PC-3 (cell line): ENCODE results near the gene RAC3. TPM values are rescaled to one million over a fixed set of nuclear protein-coding genes. Genes with fewer than 3 reads are reported as not detected.
A peak's percentile ranks its signal among the peaks of the same experiment; 100 is the strongest.

ENCODE experiments used
- ATAC-seq: fragments of 200-7000 bp; cut with Tn5 transposase; 2 replicates; pipeline ENCODE4 v1.9.1; 2020; ENCODE audit warnings: mild to moderate bottlenecking, moderate library complexity
- BruUV-seq: library from RNA; stranded (reverse); fragments of 400-500 nt; replicated peaks from 2 replicates; lab custom pipeline; 2021; lab: Mats Ljungman, UMichigan
- CTCF ChIA-PET: fragments of 300-600 bp; sonication (Branson Sonifier 250); formaldehyde crosslinking; loops from one replicate; lab custom pipeline; 2022; ENCODE audit warnings: antibody characterized with exemption; lab: Charles Lee
- POLR2A ChIA-PET: fragments of 300-600 bp; sonication (Branson Sonifier 250); formaldehyde crosslinking; loops from one replicate; lab custom pipeline; 2022; ENCODE audit warnings: antibody characterized with exemption; ENCODE audit not compliant: unreplicated experiment; lab: Charles Lee
- DNase-seq: peaks from one replicate; pipeline ENCODE4 v3.0.0-alpha.2; 2015
- H2AFZ ChIP-seq: fragments of 300-600 bp; sonication (generic); 2 replicates; pipeline ENCODE4 v1.6.0; 2016; ENCODE audit warnings: antibody characterized with exemption, low read length
- H3F3A ChIP-seq: fragments of 300-600 bp; sonication (generic); one replicate; pipeline ENCODE4 v1.6.0; 2017; ENCODE audit warnings: antibody characterized with exemption, low read length, control low read depth, mild to moderate bottlenecking; ENCODE audit not compliant: unreplicated experiment
- H3K27ac ChIP-seq: fragments of 300-600 bp; sonication (generic); 2 replicates; pipeline ENCODE4 v1.5.1; 2016; ENCODE audit warnings: mild to moderate bottlenecking, low read length
- H3K27me3 ChIP-seq: fragments of 300-600 bp; sonication (generic); 2 replicates; pipeline ENCODE4 v1.6.1; 2016; ENCODE audit warnings: low read length, mixed read lengths
- H3K36me3 ChIP-seq: fragments of 300-600 bp; sonication (generic); 2 replicates; pipeline ENCODE4 v1.6.1; 2016; ENCODE audit warnings: low read depth, mixed run types, low read length, mixed read lengths
- H3K4me1 ChIP-seq: fragments of 300-600 bp; sonication (generic); 2 replicates; pipeline ENCODE4 v1.5.1; 2016; ENCODE audit warnings: low read length; ENCODE audit not compliant: insufficient read depth
- H3K4me2 ChIP-seq: fragments of 300-600 bp; sonication (generic); 2 replicates; pipeline ENCODE4 v1.6.0; 2016; ENCODE audit warnings: low read length
- H3K4me3 ChIP-seq: fragments of 300-600 bp; sonication (generic); 2 replicates; pipeline ENCODE4 v1.5.1; 2016; ENCODE audit warnings: mild to moderate bottlenecking, low read length, mixed read lengths
- H3K79me2 ChIP-seq: fragments of 300-600 bp; sonication (generic); 2 replicates; pipeline ENCODE4 v1.6.1; 2017; ENCODE audit warnings: low read length, mixed read lengths
- H3K9ac ChIP-seq: fragments of 300-600 bp; sonication (generic); 2 replicates; pipeline ENCODE4 v1.6.0; 2016; ENCODE audit warnings: mild to moderate bottlenecking, low read length
- H3K9me2 ChIP-seq: fragments of 300-600 bp; sonication (generic); replicated peaks from 2 replicates; pipeline ENCODE4 v1.6.1; 2016; ENCODE audit warnings: mixed run types, low read length, mixed read lengths
- H3K9me3 ChIP-seq: fragments of 300-600 bp; sonication (generic); 2 replicates; pipeline ENCODE4 v1.6.1; 2016; ENCODE audit warnings: low read length, mixed read lengths
- H4K20me1 ChIP-seq: fragments of 300-600 bp; sonication (generic); 2 replicates; pipeline ENCODE4 v1.6.1; 2016; ENCODE audit warnings: low read length, mixed read lengths
- EZH2 ChIP-seq: fragments of 300-600 bp; sonication (generic); IDR thresholded peaks from one replicate; pipeline ENCODE4 v1.6.1; 2017; ENCODE audit warnings: antibody characterized with exemption, mild to moderate bottlenecking, low read length; ENCODE audit not compliant: unreplicated experiment
- EZH2phosphoT487 ChIP-seq: fragments of 300-600 bp; sonication (generic); IDR thresholded peaks from 2 replicates; pipeline ENCODE4 v1.6.1; 2018; ENCODE audit warnings: mild to moderate bottlenecking, antibody characterized with exemption, low read length, borderline replicate concordance
- intact Hi-C: fragments of 100-400 bp; cut with micrococcal nuclease; formaldehyde crosslinking; loops from 2 replicates; pipeline ENCODE4 v1.9.0; 2023
- total RNA-seq: library from RNA; depleted of rRNA; stranded (reverse); fragments of >200 nt; gene quantifications from 2 replicates; pipeline ENCODE4 v1.2.3, GENCODE V29; 2014
- TF ChIP-seq, protein P1 (sequence below): fragments of 300-600 bp; sonication (generic); conservative IDR thresholded peaks from 2 replicates; pipeline ENCODE4 v1.5.1; 2017; ENCODE audit warnings: antibody characterized with exemption, low read depth, mild to moderate bottlenecking, low read length

The RAC3 gene
- total RNA-seq, 1 experiment from 2014 or later = 52.2 TPM

DNA sequence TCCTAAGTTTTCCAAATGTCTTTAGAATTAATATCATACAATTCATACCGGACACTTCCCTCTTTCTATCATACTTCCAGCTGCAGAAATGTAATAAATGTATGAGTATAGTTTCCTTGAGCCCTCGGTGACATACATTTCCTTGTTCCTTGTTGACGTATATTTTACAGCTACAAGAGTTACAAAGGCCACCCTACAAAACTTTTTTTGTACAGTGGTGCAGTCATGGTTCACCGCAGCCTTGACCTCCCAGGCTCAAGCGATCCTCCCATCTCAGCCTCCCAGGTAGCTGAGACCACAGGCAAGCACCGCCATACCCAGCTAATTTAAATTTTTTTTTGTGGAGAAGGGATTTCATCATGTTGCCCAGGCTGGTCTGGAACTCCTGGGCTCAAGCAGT is 41.3 kb downstream of the RAC3 start:
- Histone ChIP-seq H3K27me3 (no peaks in the 10 kb centered on the region), H2AFZ (no peak overlapping the region), H3K36me3 (peaks cover 2% of the 10 kb centered on the region), H3K4me1 (no peaks in the 10 kb centered on the region), H3K27ac (no peak overlapping the region), H3K4me2 (no peak overlapping the region), H4K20me1 (no peaks in the 10 kb centered on the region), H3K9ac (no peak overlapping the region), H3K9me3 (no peaks in the 10 kb centered on the region), H3F3A (no peaks in the 10 kb centered on the region), H3K9me2 (no peaks in the 10 kb centered on the region), H3K79me2 (no peaks in the 10 kb centered on the region), H3K4me3 (no peak overlapping the region)
- intact Hi-C loops = no loop called here
- no TSS peak for BruUV-seq
- ChIA-PET POLR2A (no interaction called here), CTCF (no interaction called here)
- no peak for ATAC-seq
- TF ChIP-seq EZH2phosphoT487 = no peak
- no peak for TF ChIP-seq EZH2
- TF ChIP-seq, protein P1, sequence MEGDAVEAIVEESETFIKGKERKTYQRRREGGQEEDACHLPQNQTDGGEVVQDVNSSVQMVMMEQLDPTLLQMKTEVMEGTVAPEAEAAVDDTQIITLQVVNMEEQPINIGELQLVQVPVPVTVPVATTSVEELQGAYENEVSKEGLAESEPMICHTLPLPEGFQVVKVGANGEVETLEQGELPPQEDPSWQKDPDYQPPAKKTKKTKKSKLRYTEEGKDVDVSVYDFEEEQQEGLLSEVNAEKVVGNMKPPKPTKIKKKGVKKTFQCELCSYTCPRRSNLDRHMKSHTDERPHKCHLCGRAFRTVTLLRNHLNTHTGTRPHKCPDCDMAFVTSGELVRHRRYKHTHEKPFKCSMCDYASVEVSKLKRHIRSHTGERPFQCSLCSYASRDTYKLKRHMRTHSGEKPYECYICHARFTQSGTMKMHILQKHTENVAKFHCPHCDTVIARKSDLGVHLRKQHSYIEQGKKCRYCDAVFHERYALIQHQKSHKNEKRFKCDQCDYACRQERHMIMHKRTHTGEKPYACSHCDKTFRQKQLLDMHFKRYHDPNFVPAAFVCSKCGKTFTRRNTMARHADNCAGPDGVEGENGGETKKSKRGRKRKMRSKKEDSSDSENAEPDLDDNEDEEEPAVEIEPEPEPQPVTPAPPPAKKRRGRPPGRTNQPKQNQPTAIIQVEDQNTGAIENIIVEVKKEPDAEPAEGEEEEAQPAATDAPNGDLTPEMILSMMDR = no peak
- no peak for DNase-seq

DNA sequence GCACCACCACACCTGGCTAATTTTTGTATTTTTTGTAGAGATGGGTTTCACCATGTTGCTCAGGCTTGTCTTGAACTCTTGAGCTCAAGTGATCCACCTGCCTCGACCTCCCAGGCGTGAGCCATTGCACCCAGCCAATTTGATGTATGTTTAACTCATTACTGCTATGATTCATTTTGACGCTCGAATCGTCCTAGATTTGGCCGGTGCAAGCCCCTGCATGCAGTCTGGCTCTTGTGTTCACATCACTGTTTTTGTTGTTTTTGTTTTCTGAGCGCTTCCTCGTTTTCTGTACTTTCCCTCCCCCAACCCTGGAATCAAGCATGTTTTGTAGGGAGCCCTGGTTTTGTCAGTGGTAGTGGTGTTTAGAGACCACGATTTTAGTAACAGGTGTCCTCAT is 42.0 kb downstream of the RAC3 start:
- no TSS peak for BruUV-seq
- H3K9me2 ChIP-seq = no peaks in the 10 kb centered on the region
- H3K9ac ChIP-seq = no peak overlapping the region
- no peak for DNase-seq
- H3F3A ChIP-seq = no peaks in the 10 kb centered on the region
- ChIA-PET POLR2A (interaction anchor here (0.6 kb wide), 1 partner anchor 23 kb away, joined by 5 read pairs; no protein-coding TSS in a partner anchor), CTCF (no interaction called here)
- intact Hi-C loops = no loop called here
- no peaks in the 10 kb centered on the region for H3K4me1 ChIP-seq
- no peak overlapping the region for H2AFZ ChIP-seq
- H3K4me3 ChIP-seq = no peak overlapping the region
- H3K27me3 ChIP-seq = no peaks in the 10 kb centered on the region
- no peaks in the 10 kb centered on the region for H3K9me3 ChIP-seq
- H3K4me2 ChIP-seq = no peak overlapping the region
- no peak overlapping the region for H3K27ac ChIP-seq
- peaks cover 8% of the 10 kb centered on the region for H3K36me3 ChIP-seq
- TF ChIP-seq, protein P1 = no peak
- TF ChIP-seq EZH2phosphoT487 (no peak), EZH2 (no peak)
- no peaks in the 10 kb centered on the region for H3K79me2 ChIP-seq
- no peak for ATAC-seq
- no peaks in the 10 kb centered on the region for H4K20me1 ChIP-seq

DNA sequence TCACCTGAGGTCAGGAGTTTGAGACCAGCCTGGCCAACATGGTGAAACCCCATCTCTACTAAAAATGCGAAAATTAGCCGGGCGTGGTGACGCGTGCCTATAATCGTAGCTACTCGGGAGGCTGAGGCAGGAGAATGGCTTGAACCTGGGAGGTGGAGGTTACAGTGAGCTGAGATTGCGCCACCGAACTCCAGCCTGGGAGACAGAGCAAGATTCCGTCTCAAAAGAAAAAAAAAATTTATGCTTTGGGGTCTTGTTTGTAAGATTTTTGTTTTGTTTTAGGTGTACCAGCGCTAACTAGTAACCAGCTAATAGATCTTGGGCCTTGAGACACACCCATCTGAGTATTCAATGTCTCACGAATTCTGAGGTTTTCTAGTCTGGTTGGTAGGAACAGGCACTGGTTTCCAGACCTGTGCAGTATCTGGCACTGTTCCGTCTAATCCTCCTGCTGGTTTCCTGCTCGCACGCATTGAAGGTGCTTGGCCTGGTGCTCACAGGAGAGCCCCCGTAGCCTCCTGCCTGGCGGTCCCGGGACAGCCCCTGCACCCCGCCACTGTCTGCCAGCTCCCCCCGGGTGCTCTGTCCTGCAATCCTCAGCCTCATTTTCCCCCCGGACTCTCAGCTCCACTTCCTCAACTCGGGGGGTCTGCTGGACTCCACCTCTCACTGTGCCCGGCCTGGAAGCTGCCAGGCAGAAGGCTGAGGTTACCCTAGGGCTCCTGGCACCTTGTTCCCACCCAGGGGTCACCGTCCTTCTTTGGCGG is 44.7 kb downstream of the RAC3 start:
- TF ChIP-seq EZH2phosphoT487 = no peak
- no peak for TF ChIP-seq EZH2
- TF ChIP-seq, protein P1 = no peak
- H3K9ac ChIP-seq = no peak overlapping the region
- no peak overlapping the region for H3K4me3 ChIP-seq
- H3K27ac ChIP-seq = no peak overlapping the region
- CTCF ChIA-PET = no interaction called here
- DNase-seq (peak; percentile 30), ATAC-seq (peak; percentile 29; the same call in 1 of the 2 replicates)
- no TSS peak for BruUV-seq
- no peaks in the 10 kb centered on the region for H3K9me2 ChIP-seq
- POLR2A ChIA-PET = no interaction called here
- H3K9me3 ChIP-seq = no peaks in the 10 kb centered on the region
- intact Hi-C loops = no loop called here
- no peaks in the 10 kb centered on the region for H3K4me1 ChIP-seq
- peaks cover 25% of the 10 kb centered on the region for H3K36me3 ChIP-seq
- no peaks in the 10 kb centered on the region for H3F3A ChIP-seq
- H3K27me3 ChIP-seq = no peaks in the 10 kb centered on the region
- no peak overlapping the region for H2AFZ ChIP-seq
- no peaks in the 10 kb centered on the region for H4K20me1 ChIP-seq
- no peaks in the 10 kb centered on the region for H3K79me2 ChIP-seq
- H3K4me2 ChIP-seq = no peak overlapping the region
